Choroid plexus epithelial cell (primary cell): ENCODE measurements around the gene NYNRIN.
A peak's percentile ranks its signal among the peaks of the same experiment; 100 is the strongest.

ENCODE experiments used
- DNase-seq: peaks from one replicate; pipeline ENCODE4 v3.0.0-alpha.2; 2010; ENCODE audit warnings: low read depth
- H3K4me3 ChIP-seq: 2 replicates; pipeline ENCODE4 v1.5.1; 2011; ENCODE audit warnings: low read depth, mild to moderate bottlenecking, control low read depth, low read length, moderate library complexity
- TF ChIP-seq, protein P1 (sequence below): conservative IDR thresholded peaks from 2 replicates; pipeline ENCODE4 v1.5.1; 2011; ENCODE audit warnings: low read depth, mild to moderate bottlenecking, control low read depth, inconsistent platforms, low read length, moderate library complexity

The NYNRIN gene

DNA sequence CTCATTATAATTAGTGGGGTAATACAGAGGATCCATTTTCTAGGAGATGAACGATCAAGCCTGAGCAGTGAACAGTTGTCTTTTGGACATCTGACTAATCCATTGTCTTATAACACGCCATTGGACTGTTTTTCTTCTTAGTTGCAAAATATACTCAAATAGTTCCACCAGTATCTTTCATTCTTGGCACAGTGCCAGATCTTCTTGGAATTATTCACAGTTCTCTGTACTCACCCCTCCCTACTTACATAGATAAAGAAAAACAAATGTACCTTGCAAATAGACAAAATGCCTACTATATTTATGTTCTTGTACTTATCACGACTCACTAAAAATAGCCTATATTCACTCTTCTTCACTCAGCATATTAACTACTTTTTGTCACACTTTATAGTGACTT lies 26.9 kb downstream of the NYNRIN start:
- peak; percentile 93 for DNase-seq
- TF ChIP-seq, protein P1, sequence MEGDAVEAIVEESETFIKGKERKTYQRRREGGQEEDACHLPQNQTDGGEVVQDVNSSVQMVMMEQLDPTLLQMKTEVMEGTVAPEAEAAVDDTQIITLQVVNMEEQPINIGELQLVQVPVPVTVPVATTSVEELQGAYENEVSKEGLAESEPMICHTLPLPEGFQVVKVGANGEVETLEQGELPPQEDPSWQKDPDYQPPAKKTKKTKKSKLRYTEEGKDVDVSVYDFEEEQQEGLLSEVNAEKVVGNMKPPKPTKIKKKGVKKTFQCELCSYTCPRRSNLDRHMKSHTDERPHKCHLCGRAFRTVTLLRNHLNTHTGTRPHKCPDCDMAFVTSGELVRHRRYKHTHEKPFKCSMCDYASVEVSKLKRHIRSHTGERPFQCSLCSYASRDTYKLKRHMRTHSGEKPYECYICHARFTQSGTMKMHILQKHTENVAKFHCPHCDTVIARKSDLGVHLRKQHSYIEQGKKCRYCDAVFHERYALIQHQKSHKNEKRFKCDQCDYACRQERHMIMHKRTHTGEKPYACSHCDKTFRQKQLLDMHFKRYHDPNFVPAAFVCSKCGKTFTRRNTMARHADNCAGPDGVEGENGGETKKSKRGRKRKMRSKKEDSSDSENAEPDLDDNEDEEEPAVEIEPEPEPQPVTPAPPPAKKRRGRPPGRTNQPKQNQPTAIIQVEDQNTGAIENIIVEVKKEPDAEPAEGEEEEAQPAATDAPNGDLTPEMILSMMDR: no peak
- no peak overlapping the region for H3K4me3 ChIP-seq

- no peak for DNase-seq
- no peak overlapping the region for H3K4me3 ChIP-seq
- TF ChIP-seq, protein P1: no peak
Measured at GRCh38 chr14:24426150-24426911, 27.5 kb downstream of the NYNRIN start.

DNA sequence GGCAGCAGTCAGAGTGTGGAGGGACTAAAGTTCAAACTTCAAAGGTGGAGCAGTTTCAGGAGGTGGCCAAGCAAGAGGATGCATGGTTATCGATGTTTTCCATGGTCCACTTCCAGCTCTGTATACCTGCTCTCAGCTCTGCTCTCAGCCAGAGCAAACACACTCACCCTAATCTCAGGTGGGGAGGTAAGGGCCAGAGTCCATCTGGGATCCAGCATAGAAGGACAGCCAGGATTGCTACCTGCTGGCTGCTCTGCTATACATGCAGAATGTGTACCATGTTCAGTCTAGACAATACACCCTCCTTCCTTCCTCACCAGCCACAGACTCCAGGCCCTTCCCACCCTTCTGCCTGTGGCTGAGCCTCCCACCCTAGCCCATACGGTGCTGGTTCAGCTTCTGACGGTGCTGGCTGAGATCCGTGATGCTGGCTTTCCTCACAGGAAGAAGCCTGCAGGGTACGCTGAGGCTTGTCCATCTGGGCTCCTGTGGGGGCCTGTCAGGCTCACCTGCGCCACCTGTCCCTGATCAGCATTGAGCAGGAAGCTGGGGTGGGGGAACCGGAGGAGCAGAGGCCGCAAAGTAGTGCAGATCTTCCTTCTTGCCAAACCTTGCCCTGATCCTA lies 28.2 kb downstream of the NYNRIN start:
- no peak for DNase-seq
- TF ChIP-seq, protein P1: no peak
- no peak overlapping the region for H3K4me3 ChIP-seq

GRCh38 chr14:24427537-24428508 lies 29.0 kb downstream of the NYNRIN start:
- TF ChIP-seq, protein P1: no peak

DNA sequence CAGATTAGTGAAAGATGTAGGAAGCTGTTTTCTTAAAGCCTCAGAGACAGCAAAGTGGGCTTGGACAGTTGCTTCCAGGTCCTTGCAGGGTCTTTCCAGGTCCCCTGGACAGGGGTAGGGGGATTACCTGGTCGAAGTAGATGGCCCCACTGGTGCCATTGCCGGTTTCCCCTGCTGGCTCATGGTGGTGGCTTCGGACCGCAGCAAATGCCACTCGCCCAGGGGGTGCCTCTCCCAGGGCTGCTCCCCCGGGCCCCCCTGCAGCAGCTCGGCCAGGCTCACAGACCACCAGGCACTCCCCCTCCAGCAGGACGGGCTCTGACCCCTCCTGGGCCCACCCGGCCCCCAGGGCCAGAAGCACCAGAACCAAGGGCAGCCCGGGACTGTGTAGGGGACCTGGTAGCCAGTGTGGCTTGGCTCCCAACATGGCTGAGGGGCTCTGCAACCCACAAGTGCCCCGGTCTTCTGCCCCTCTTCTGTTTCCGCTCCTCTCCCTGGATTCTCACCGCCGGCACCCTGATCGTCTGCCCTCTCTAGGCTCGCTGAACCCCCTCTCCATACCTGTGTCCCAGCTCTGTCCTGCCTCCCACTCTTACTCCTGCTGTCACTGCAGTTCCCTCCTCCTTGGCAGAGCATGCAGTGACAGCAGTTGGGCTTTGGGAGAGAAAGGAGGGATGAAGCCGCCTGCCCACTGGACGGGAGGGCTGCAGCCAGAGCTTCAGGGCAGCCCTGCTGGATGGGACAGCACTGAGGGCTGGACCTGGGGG lies 30.0 kb downstream of the NYNRIN start:
- no peak for DNase-seq
- TF ChIP-seq, protein P1: no peak
- no peak overlapping the region for H3K4me3 ChIP-seq

More at GRCh38 chr14:24427537-24428508, 29.0 kb downstream of the NYNRIN start:
- no peak overlapping the region for H3K4me3 ChIP-seq
- no peak for DNase-seq
